PC-3 (cell line): ENCODE data around the gene IQCC. TPM values are rescaled to one million over a fixed set of nuclear protein-coding genes. Genes with fewer than 3 reads are reported as not detected.

Experiments used
- ATAC-seq: fragments of 200-7000 bp; cut with Tn5 transposase; 2 replicates; pipeline ENCODE4 v1.9.1; 2020; ENCODE audit warnings: mild to moderate bottlenecking, moderate library complexity
- BruUV-seq: library from RNA; stranded (reverse); fragments of 400-500 nt; replicated peaks from 2 replicates; lab custom pipeline; 2021; lab: Mats Ljungman, UMichigan
- CTCF ChIA-PET: fragments of 300-600 bp; sonication (Branson Sonifier 250); formaldehyde crosslinking; loops from one replicate; lab custom pipeline; 2022; ENCODE audit warnings: antibody characterized with exemption; lab: Charles Lee
- POLR2A ChIA-PET: fragments of 300-600 bp; sonication (Branson Sonifier 250); formaldehyde crosslinking; loops from one replicate; lab custom pipeline; 2022; ENCODE audit warnings: antibody characterized with exemption; ENCODE audit not compliant: unreplicated experiment; lab: Charles Lee
- DNase-seq: peaks from one replicate; pipeline ENCODE4 v3.0.0-alpha.2; 2015
- H2AFZ ChIP-seq: fragments of 300-600 bp; sonication (generic); 2 replicates; pipeline ENCODE4 v1.6.0; 2016; ENCODE audit warnings: antibody characterized with exemption, low read length
- H3F3A ChIP-seq: fragments of 300-600 bp; sonication (generic); one replicate; pipeline ENCODE4 v1.6.0; 2017; ENCODE audit warnings: antibody characterized with exemption, low read length, control low read depth, mild to moderate bottlenecking; ENCODE audit not compliant: unreplicated experiment
- H3K27ac ChIP-seq: fragments of 300-600 bp; sonication (generic); 2 replicates; pipeline ENCODE4 v1.5.1; 2016; ENCODE audit warnings: mild to moderate bottlenecking, low read length
- H3K27me3 ChIP-seq: fragments of 300-600 bp; sonication (generic); 2 replicates; pipeline ENCODE4 v1.6.1; 2016; ENCODE audit warnings: low read length, mixed read lengths
- H3K36me3 ChIP-seq: fragments of 300-600 bp; sonication (generic); 2 replicates; pipeline ENCODE4 v1.6.1; 2016; ENCODE audit warnings: low read depth, mixed run types, low read length, mixed read lengths
- H3K4me1 ChIP-seq: fragments of 300-600 bp; sonication (generic); 2 replicates; pipeline ENCODE4 v1.5.1; 2016; ENCODE audit warnings: low read length; ENCODE audit not compliant: insufficient read depth
- H3K4me2 ChIP-seq: fragments of 300-600 bp; sonication (generic); 2 replicates; pipeline ENCODE4 v1.6.0; 2016; ENCODE audit warnings: low read length
- H3K4me3 ChIP-seq: fragments of 300-600 bp; sonication (generic); 2 replicates; pipeline ENCODE4 v1.5.1; 2016; ENCODE audit warnings: mild to moderate bottlenecking, low read length, mixed read lengths
- H3K79me2 ChIP-seq: fragments of 300-600 bp; sonication (generic); 2 replicates; pipeline ENCODE4 v1.6.1; 2017; ENCODE audit warnings: low read length, mixed read lengths
- H3K9ac ChIP-seq: fragments of 300-600 bp; sonication (generic); 2 replicates; pipeline ENCODE4 v1.6.0; 2016; ENCODE audit warnings: mild to moderate bottlenecking, low read length
- H3K9me2 ChIP-seq: fragments of 300-600 bp; sonication (generic); replicated peaks from 2 replicates; pipeline ENCODE4 v1.6.1; 2016; ENCODE audit warnings: mixed run types, low read length, mixed read lengths
- H3K9me3 ChIP-seq: fragments of 300-600 bp; sonication (generic); 2 replicates; pipeline ENCODE4 v1.6.1; 2016; ENCODE audit warnings: low read length, mixed read lengths
- H4K20me1 ChIP-seq: fragments of 300-600 bp; sonication (generic); 2 replicates; pipeline ENCODE4 v1.6.1; 2016; ENCODE audit warnings: low read length, mixed read lengths
- EZH2 ChIP-seq: fragments of 300-600 bp; sonication (generic); IDR thresholded peaks from one replicate; pipeline ENCODE4 v1.6.1; 2017; ENCODE audit warnings: antibody characterized with exemption, mild to moderate bottlenecking, low read length; ENCODE audit not compliant: unreplicated experiment
- EZH2phosphoT487 ChIP-seq: fragments of 300-600 bp; sonication (generic); IDR thresholded peaks from 2 replicates; pipeline ENCODE4 v1.6.1; 2018; ENCODE audit warnings: mild to moderate bottlenecking, antibody characterized with exemption, low read length, borderline replicate concordance
- intact Hi-C: fragments of 100-400 bp; cut with micrococcal nuclease; formaldehyde crosslinking; loops from 2 replicates; pipeline ENCODE4 v1.9.0; 2023
- total RNA-seq: library from RNA; depleted of rRNA; stranded (reverse); fragments of >200 nt; gene quantifications from 2 replicates; pipeline ENCODE4 v1.2.3, GENCODE V29; 2014
- TF ChIP-seq, protein P1 (sequence below): fragments of 300-600 bp; sonication (generic); conservative IDR thresholded peaks from 2 replicates; pipeline ENCODE4 v1.5.1; 2017; ENCODE audit warnings: antibody characterized with exemption, low read depth, mild to moderate bottlenecking, low read length

Gene IQCC
- total RNA-seq, 1 experiment from 2014 or later = 8.5 TPM

DNA sequence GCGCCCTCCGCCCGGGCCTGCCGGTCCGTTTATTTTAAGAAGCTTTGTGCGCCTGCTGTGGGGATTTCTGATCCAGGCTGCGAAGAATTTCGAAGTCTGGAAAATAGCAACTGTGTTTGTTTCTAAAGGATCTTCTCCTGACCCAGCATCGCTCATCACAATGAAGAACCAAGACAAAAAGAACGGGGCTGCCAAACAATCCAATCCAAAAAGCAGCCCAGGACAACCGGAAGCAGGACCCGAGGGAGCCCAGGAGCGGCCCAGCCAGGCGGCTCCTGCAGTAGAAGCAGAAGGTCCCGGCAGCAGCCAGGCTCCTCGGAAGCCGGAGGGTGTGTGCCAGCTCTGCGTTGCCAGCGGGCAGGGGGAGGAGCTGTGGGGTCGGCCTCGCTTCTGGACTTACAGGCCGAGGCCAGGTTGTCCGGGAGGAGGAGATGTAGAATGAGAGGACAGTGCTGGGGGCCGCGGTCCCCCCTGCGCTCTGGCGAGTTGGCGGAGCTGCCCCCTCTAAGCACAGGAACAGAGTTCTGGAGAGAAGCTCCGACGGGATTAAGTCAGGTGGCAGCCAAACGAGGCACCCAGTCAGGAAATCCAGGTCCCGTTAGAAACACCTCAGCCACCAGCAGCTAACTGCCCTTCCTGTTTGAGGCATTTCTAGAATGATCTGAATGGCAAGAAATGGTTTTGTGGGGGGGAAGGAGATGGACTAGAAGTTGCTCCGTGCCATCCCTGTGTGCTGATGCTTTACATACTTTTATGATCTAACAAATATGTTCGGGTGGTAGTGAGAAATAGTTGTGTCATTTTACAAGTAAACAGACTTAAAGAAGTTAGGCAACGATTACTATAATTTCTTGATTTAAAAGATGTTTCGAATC lies 25.0 kb upstream of the IQCC start:
- ChIA-PET POLR2A (interaction anchor here (0.5 to 0.6 kb wide), 2 partner anchors 86 to 787 kb away, joined by 3 to 4 read pairs; no protein-coding TSS in a partner anchor), CTCF (interaction anchor here (0.6 kb wide), 1 partner anchor 42 kb away, joined by 8 read pairs; no protein-coding TSS in a partner anchor)
- Histone ChIP-seq H3K36me3 (peaks cover 26% of the 10 kb centered on the region), H3K9ac (peak overlapping the region; percentile 95), H3K27me3 (no peaks in the 10 kb centered on the region), H3K27ac (peak overlapping the region; percentile 83), H3K4me2 (peak overlapping the region; percentile 86), H3K9me3 (no peaks in the 10 kb centered on the region), H3K9me2 (no peaks in the 10 kb centered on the region), H3F3A (no peaks in the 10 kb centered on the region), H3K4me1 (peaks cover 18% of the 10 kb centered on the region), H2AFZ (peak overlapping the region; percentile 81), H3K4me3 (peak overlapping the region; percentile 95), H3K79me2 (peaks cover 52% of the 10 kb centered on the region), H4K20me1 (peaks cover 12% of the 10 kb centered on the region; the same call in 1 of the 2 replicates)
- ATAC-seq = peak; percentile 48
- TF ChIP-seq, protein P1, sequence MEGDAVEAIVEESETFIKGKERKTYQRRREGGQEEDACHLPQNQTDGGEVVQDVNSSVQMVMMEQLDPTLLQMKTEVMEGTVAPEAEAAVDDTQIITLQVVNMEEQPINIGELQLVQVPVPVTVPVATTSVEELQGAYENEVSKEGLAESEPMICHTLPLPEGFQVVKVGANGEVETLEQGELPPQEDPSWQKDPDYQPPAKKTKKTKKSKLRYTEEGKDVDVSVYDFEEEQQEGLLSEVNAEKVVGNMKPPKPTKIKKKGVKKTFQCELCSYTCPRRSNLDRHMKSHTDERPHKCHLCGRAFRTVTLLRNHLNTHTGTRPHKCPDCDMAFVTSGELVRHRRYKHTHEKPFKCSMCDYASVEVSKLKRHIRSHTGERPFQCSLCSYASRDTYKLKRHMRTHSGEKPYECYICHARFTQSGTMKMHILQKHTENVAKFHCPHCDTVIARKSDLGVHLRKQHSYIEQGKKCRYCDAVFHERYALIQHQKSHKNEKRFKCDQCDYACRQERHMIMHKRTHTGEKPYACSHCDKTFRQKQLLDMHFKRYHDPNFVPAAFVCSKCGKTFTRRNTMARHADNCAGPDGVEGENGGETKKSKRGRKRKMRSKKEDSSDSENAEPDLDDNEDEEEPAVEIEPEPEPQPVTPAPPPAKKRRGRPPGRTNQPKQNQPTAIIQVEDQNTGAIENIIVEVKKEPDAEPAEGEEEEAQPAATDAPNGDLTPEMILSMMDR = no peak
- no peak for TF ChIP-seq EZH2phosphoT487
- TF ChIP-seq EZH2 = no peak
- BruUV-seq = TSS peak; percentile 53
- DNase-seq = peak; percentile 33
- intact Hi-C loops = loop anchor here (2.0 kb wide), 1 partner anchor 20 kb away; the partner anchor contains the start of gene CCDC28B

DNA sequence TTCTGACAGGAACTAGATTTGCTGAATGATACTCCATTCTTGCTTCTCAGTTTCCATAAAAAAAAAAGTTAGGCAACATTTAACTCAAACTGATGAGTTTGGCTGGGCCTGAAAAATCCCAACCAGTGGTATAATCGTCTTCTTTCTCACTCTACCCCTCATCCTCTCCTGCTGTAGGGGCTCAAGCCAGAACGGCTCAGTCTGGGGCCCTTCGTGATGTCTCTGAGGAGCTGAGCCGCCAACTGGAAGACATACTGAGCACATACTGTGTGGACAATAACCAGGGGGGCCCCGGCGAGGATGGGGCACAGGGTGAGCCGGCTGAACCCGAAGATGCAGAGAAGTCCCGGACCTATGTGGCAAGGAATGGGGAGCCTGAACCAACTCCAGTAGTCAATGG lies 24.4 kb upstream of the IQCC start:
- ChIA-PET CTCF (interaction anchor here (0.6 kb wide), 1 partner anchor 43 kb away, joined by 8 read pairs; no protein-coding TSS in a partner anchor), POLR2A (no interaction called here)
- Histone ChIP-seq H3K79me2 (peaks cover 57% of the 10 kb centered on the region), H3K4me2 (peak overlapping the region; percentile 86), H2AFZ (no peak overlapping the region), H3F3A (no peaks in the 10 kb centered on the region), H3K27ac (no peak overlapping the region), H3K9ac (peak overlapping the region; percentile 95; the same call in 1 of the 2 replicates), H3K9me3 (no peaks in the 10 kb centered on the region), H4K20me1 (peaks cover 12% of the 10 kb centered on the region; the same call in 1 of the 2 replicates), H3K4me3 (peak overlapping the region; percentile 95), H3K4me1 (peaks cover 18% of the 10 kb centered on the region), H3K36me3 (peaks cover 26% of the 10 kb centered on the region), H3K27me3 (no peaks in the 10 kb centered on the region), H3K9me2 (no peaks in the 10 kb centered on the region)
- no TSS peak for BruUV-seq
- TF ChIP-seq, protein P1 = no peak
- TF ChIP-seq EZH2phosphoT487 = no peak
- TF ChIP-seq EZH2 = no peak
- ATAC-seq (no peak), DNase-seq (no peak)
- intact Hi-C loops = loop anchor here (2.0 kb wide), 1 partner anchor 20 kb away; the partner anchor contains the start of gene CCDC28B
